Hypothalamus (tissue), 51 donors: ENCODE data around the gene DAB1.
"Not testable (repeated sequence)": the region's sequence is repeated elsewhere in the genome, so short reads cannot be mapped to it uniquely, and the experiment has no call there.

Experiments
- DNase-seq, 51 donors: peaks; one replicate each; lab custom pipeline; 2025; lab: John Stamatoyannopoulos, UW

DAB1 gene

DNA sequence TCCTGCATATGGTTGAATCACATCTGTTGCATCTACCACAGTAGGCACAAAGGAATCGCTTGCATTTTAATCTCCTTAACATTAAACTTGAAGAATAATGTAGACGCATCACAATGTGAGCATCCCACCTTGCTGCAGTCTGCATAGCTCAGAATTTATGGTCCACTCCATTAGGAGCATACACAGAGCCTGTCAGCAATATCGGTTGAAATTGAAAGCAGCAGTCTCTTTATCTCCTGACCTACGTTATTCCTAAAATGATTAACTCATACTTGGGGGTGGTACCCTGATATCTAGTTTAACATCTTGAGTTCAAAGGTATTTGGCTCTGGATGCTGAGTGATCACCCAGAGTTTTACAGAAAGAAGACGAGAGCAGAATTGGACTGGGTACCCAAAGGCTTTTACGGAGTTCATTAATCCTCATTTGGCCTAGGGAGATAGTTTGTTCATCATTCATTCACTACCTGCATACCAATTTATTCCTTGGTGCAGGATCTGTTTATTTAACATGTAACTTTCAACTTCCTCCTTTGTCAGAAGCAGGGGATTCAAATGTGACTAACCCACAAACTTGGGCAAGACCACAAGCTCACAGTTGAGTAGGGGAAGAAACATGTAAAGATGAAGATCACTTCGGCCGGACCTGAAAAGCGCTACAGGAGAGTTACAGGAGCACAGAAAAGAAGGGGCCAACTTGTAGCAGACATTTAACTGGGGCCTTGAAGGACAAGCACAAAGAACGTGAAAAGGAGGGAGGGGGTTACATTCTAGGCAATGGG, 187.9 kb downstream of the DAB1 start:
- DNase-seq, result no peak

DNA sequence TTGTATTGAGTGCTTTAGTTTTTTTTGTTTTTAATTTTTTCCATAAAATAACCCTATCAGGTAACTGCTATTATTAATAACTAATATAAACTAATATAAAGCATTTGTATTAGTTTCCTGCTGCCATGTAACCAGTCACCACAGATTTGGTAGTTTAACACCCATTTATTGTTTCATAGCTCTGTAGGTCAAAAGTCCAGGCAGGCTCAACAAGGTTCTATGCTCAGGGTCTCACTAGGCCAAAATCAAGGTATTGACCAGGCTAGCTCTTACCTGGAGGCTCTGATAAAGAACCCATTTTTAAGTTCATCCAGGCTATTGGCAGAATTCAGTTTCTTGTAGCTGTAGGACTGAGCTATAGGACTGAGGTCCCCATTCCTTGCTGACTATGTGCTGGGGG, 189.4 kb downstream of the DAB1 start:
- no peak for DNase-seq

DNA sequence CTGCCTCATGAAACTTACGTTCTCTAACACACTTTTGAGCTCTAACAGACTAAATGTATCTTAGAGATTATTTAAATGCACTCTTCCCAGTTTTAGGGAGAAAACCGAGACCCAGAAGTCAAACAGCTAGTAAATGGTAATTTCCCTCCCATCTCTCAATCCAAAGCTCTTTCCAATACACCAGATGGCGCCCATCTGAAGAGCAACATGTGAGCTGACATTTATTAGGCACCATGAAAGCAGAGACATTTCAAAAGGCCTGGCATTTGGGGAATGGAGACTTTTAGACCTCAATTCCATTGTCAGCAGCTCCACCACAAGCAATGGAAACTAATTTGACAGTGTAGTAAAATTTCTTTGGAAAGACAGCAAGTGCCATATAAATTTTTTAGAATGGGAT, 191.4 kb downstream of the DAB1 start:
- DNase-seq, result no peak

DNA sequence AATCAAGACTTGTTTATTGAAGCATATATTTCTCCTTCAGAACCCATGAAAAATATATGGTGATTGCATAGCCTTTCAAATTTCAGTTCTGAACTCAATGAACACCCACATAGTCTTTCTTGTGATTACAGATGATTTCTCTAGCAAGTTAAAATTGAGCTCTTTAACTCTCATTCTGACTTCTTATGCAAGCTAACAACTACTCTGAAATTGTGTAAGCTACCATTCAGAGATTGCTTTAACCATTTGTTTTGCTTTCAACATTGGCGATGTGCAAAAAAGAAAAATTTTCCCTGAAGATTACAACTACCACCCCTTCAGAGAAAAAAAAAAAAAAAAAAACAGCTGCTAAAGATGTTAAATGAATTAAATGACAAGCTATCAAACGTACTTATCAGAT, 193.9 kb downstream of the DAB1 start:
- DNase-seq, result no peak

DNA sequence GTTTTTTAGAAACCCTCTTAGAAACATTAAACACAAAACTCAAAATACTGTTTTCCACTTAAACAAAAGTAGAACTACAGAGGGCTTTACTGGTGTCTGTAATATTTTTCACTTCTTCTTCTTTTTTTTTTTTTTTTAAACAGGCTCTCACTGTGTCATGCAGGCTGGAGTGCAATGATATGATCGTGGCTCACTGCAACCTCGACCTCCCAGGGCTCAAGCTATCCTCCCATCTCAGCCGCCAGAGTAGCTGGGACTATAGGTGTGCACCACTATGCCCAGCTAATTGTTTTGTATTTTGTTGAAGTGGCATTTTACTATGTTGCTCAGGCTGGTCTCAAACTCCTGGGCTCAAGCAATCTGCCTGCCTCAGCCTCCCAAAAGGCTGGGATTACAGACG, 194.8 kb downstream of the DAB1 start:
- no peak for DNase-seq

DNA sequence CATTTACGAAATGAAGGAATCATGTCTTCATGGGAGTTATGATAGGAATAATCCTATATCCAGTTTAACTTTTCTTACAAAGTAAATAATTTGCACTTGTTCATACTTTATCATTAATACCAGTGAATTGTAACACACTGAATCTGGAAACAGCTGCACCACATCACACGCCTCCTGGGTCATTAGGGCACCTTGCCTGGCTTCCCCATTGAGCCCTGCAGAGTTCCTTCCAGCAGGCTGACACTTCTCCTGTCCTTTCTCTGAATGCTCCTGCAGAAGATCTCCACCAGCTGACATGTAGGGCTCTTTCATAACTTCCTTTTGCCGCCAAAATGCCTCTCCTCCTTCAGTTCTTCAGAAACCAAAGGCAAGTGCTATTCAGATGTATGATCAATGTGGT, 201.1 kb downstream of the DAB1 start:
- no peak for DNase-seq

DNA sequence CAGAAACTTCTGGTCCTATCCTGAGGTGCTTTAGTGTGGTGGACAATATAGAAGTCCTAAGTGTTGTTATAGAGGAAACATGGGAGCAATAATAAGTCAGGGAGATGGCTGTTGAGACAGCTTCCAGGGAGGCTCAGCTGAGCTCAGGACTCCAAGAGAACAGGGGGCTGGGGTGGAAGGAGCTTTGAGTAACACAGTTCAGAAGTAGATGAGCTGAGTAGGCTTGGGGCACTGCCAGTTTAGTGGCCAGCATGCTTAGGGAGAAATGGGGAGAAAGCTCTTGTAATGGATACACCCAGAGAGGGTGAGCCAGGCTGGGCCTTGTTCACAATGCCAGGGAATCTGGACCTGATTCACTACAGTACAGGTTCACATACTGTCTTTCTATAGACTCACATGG, 201.6 kb downstream of the DAB1 start:
- no peak for DNase-seq

DNA sequence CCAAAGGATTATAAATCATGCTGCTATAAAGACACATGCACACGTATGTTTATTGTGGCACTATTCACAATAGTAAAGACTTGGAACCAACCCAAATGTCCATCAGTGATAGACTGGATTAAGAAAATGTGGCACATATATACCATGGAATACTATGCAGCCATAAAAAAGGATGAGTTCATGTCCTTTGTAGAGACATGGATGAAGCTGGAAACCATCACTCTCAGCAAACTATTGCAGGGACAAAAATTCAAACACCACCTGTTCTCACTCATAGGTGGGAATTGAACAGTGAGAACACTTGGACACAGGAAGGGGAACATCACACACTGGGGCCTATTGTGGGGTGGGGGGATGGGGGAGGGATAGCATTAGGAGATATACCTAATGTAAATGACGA, 203.0 kb downstream of the DAB1 start:
- not testable (repeated sequence) for DNase-seq

DNA sequence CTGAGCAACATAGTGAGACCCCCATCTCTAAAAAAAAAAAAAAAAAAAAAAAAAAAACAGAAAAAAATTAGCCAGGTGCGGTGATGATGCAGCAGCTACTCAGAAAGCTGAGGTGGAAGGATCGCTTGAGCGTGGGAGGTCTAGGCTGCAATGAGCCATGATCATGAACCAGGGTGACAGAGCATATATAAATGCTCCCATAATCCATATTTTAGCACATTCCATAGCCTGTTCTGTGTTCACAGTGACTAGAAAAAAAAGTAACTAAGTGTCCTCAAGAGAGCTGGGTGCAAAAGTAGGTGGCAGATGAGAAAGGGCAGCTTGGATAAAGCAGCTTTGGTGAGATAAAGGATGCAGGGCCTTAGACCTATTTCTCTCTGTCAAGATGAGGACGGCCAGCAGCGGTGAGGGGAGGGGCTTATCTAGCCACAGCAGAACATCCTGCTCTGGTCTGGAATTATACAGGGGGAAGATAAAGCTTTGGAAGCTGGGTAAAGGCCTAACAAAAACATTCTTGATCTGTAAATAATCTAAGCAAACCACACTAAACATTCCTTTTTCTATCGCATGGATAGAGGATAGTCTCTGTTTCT, 205.3 kb downstream of the DAB1 start:
- DNase-seq, result no peak

DNA sequence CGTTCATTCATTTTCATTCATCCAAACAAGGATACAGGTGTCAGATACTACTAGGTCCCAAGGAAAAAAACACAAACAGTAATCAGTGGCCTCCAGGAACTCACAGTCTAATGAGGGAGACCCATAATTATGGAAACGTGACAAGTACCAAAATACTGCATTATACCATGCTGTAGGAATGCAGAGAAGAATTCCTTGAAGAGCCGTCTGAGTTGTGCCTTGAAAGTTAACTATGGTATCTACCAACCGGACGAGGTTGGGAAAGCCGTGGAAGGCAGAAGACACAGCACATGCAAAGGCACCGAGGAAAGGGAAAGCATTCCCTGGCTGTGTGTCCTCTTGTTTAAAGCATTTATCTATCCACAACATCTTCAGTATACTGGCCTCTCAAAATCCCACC, 206.0 kb downstream of the DAB1 start:
- no peak for DNase-seq

DNA sequence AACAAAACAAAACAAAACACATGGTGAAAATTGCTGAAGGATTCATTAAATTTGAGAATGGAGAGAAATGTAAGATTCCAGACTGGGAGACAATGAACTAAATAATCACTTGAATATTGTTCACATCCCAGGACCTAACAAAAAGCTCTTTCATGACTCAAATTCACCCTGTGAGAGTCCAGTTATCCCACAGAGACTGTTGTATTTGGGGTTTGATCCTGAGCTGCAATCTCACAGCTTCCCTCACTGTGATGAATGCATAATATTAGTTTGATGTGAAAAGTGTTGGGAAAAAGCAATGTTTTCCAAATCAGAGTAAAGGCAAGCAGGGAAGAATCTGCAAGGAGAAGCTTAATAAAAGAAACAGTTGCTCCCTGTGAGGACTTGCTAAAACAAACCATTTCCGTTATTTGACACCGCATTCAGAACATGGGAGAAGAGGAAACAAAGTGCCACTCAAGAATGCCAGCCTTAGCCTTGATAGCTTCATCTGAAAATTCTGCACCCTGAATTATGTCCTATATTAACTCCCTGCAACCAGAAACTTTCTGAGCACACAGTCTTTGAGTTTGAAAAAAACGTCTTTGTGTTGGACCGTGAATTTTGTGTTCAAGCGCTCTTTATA, 208.8 kb downstream of the DAB1 start:
- DNase-seq, result no peak

DNA sequence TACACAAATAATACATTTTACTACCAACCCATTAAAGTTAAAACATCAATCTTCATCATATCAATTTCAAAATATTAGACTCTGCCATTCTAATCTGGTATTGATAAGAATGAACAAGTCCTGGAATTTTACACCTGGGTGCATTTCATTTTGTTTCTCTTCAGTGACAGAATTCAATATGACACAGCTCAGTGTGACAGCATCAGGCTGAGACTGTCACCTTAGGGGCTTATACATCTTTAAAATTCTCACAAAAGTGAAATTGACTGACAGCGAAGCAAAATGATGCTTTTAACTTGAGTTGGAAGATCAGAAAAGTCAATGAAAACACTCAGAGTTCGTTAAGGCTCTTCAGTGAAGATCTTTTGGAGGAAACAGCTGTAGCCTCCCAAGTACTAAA, 213.0 kb downstream of the DAB1 start:
- DNase-seq, result no peak

DNA sequence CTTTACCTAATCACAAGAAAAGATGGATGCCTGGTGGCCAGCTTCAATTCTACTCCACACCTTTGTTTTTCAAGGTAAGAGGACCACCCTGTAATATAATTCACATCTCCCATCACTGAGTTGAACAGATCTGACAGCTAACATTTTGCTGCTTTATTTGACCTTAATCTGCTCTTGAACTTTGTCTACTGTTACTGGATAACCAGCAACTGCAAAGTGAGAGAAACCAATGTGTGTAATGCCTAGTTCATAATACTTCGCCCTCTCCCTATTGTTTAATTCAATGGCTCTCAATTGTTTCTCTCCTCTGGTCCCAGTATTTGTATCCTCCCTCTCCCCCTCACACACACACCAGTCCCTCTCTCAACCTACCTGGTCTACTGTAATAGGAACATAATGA, 214.4 kb downstream of the DAB1 start:
- no peak for DNase-seq

DNA sequence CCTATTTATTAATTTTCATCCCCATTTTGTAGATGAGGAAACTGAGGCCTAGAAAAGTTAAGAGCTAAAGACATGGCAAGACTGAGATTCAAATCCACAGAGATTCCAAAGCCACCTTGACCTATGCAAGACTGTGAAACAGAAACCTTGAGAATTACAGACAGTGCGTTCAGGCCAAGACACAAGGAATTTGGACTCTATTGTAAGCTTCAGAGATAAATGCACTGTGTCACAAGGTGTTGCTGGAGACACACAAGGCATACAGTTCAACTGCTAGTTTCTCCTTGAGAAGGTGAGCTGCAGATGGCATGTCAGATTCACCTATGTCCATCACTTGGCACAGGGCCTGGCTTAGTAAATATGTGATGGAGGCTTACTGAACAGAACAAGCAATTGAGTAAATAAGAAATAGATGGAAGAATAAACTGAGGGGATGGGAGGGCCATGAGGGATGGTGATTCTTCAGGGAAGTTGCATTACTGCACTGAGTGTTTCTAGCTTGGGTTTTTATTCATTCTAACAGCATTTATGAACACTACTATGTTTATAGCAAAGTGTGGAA, 215.0 kb downstream of the DAB1 start:
- no peak for DNase-seq

DNA sequence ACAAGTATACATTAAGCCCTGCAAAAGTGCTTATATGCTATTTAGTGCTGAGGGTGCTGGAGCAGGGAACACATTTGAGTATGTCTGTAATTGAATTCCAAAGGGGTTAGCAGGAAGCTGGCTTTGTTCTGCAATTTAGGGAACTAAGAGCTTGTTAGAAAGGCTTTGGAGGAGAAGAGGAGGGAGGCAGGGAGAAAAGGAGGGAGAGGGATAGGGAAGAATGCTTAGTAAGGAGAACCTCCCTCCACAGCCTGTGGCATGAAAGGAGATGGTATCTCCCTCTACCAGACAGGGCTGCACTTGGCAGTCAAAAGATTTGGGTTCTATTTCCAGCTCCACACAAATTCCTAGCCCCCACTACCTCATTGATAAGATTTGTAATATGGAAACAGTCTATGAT, 217.8 kb downstream of the DAB1 start:
- no peak for DNase-seq

DNA sequence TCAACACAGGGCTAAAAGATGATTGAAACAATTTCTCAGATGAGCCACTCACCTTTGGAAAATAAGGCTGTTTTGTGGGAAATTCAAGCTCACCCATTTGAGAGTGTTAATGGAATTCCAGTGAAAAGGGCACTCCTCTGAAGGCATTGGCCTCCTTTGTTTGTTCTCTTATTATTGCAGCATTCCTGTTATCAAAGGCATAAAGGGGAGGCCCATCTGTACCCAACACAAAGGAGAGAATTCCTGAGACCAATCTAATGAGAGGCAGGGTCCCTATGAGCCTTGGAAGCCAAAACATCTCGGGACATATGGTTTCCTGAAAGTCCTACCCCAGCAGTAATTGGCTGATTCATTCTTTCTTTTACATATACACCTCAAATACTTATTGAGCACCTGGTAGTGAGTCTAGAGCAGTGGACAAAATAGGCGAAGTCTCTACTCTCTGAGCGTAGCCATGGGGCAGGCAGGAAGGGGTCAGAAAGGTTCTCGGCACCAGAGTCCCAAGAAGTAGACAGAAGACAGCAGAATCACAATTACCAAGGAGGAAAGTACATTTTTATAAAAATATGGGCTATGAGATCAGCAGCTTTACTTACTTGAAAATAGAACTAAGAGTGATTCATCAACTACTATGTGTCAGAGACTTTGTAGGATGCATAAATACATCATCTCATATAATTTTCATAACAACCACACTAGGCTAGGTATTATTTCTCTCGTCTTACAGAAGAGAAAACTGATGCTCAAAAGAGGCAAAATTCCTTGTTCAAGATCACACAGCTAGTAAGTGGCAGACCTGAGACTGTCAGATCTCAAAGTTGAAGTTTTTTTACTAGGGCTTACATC, 218.7 kb downstream of the DAB1 start:
- DNase-seq, result no peak

DNA sequence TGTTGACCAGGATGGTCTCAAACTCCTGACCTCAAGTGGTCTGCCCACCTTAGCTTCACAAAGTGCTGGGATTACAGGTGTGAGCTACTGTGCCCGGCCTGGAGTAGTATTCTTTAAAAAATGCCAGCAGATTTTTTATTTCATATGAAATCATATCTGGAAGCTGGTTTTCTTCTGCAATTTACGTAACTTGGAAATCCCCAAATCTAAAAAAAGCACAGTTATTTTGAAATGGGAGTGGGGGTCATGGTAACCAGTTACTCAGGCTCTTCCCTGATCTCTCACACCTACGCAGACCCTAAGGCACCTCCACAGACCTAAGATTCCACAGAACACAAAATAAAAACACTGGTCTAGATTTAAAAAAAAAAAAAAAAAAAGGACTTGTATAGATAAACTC, 219.8 kb downstream of the DAB1 start:
- DNase-seq, result no peak

DNA sequence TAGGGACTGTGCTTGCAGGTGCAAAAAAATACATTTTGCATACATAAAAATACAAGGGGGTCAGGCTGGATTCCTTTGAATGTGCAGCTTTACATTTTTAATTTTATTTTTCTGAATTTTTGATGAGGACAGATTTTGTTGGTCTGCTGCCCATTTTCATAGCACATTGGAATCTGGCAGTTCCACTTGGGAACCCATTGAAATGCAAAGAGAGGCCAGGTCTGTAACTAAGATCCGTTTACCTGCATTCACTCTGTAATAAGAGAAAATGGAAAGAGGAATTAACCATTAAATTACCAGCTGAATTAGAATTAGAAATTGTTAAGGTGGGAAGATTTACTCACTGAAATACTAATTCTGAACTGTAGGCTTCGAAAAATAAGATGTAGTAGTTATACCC, 221.6 kb downstream of the DAB1 start:
- no peak for DNase-seq

DNA sequence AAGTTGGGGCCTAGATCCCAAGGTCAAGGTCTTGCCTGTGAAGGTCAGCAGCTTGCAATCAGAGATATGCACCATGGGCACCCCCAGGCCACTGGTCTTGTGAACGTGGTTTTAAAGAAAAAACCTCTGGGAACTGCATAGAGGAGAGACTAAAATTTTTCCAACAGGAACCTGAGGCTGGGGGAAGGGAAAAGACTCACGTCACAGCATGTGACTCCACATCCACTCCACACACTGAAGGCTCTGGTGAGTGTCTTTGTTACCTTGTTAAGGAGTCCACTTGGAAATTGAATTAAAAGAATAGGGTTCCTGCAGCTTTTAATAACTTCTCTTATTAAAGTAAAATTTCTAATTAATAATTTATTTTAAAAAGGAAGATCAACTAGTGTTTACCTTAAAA, 224.9 kb downstream of the DAB1 start:
- no peak for DNase-seq

DNA sequence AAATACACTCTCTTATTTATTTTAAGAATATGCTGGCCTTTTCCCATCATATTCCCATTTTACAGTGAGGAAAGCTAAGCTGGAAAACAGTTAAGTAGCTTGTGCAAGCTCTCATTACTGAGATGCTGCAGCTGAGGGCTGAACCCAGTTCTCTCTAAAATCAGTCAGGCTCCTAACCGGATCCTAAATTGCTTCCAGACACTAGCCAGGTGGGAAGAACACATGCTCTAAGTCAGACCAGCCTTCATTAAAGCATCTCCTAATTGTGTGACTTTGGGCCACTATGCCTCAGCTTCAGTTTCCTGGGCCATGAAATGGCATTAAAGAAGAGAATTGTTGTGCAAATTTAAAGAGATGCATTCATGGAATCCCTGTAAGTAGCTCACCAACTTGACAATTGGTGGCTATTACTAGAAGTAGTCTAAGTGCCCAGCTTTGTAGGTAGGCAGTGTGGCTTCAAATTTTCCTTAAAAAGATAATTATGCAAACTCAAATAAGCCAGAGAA, 228.4 kb downstream of the DAB1 start:
- no peak for DNase-seq

DNA sequence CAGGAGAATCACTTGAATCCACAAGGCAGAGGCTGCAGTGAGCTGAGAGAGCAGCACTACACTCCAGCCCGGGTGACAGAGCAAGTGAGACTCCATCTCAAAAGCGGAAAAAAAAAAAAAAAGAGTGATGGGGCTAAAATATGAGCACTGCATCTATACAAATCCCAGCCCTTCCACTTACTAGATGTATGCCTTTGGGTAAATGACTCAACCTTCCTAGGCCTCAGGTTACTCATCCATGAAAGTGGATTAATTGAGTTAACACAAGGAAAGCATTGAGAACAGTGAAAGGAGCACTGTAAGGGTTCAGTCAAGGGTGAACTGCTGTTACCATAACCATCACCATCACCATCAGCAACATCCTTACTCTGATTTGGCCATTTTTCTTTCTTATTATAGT, 231.6 kb downstream of the DAB1 start:
- no peak for DNase-seq
